ENCODE results near the gene PARVA. TPM values are rescaled to one million over a fixed set of nuclear protein-coding genes. Genes with fewer than 3 reads are reported as not detected.

The PARVA gene
- total RNA-seq, 4 donors from 2014 or later: 10.0 to 25.0 (median 14.2) TPM

GRCh38 chr11:12544986-12545775, 167.8 kb downstream of the PARVA start:
- 89 to 92% methylated on average over 13 of the region's 13 CpGs for WGBS, 2 donors
- intact Hi-C loops (cut with DNase I; ENCODE audit: low total_unique reads): no loop called here
- no peak for TF ChIP-seq POLR2A (IDR thresholded peaks at IDR 0.05)
- TF ChIP-seq, protein P1, sequence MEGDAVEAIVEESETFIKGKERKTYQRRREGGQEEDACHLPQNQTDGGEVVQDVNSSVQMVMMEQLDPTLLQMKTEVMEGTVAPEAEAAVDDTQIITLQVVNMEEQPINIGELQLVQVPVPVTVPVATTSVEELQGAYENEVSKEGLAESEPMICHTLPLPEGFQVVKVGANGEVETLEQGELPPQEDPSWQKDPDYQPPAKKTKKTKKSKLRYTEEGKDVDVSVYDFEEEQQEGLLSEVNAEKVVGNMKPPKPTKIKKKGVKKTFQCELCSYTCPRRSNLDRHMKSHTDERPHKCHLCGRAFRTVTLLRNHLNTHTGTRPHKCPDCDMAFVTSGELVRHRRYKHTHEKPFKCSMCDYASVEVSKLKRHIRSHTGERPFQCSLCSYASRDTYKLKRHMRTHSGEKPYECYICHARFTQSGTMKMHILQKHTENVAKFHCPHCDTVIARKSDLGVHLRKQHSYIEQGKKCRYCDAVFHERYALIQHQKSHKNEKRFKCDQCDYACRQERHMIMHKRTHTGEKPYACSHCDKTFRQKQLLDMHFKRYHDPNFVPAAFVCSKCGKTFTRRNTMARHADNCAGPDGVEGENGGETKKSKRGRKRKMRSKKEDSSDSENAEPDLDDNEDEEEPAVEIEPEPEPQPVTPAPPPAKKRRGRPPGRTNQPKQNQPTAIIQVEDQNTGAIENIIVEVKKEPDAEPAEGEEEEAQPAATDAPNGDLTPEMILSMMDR (IDR thresholded peaks at IDR 0.05): no peak
- H3K4me3 ChIP-seq (ENCODE audit: low read depth, poor library complexity, severe bottlenecking): no peak overlapping the region
- peak in 1 of 2 donors; percentile 65 for DNase-seq (ENCODE audit: low spot score in 2 of 2)

DNA sequence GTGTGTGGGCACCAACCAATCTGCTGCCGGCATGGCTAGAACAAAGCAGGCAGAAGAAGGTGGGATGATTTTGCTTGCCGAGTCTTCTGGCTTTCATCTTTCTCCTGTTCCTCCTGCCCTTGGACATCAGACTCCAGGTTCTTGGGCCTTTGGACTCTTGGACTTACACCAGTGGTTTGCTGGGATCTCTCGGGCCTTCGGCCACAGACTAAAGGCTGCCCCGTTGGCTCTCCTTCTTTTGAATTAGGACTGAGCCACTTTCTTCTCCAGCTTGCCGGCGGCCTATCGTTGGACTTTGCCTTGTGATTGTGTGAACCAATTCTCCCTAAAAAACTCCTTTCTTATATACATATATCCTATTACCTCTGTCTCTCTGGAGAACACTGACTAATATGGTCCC, 168.8 kb downstream of the PARVA start:
- intact Hi-C loops (cut with DNase I; ENCODE audit: low total_unique reads): no loop called here
- WGBS, 2 donors: 96 to 97% methylated on average over 8 of the region's 8 CpGs
- H3K4me3 ChIP-seq (ENCODE audit: low read depth, poor library complexity, severe bottlenecking): no peak overlapping the region
- TF ChIP-seq POLR2A (IDR thresholded peaks at IDR 0.05): no peak
- TF ChIP-seq, protein P1 (IDR thresholded peaks at IDR 0.05): no peak
- peak in 1 of 2 donors; percentile 50 for DNase-seq (ENCODE audit: low spot score in 2 of 2)

DNA sequence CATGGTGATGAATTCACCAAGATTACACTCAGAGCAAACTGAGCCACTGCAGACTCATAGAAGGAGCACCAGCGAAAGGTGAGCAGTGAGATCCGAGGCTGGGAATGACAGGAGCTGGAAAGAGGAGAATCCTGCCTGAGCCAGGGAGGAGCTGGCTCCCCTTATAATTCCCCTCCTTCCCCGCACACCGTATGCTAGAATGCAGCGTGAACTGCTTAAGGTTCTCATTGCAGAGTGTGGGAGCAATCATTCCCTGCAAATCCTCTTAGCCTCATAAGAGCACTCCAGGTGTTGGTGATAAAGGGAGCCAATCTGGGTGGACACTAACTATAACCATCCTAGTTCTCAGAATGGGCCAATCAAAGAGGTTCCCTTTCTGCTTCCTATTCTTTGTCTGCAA, 169.3 kb downstream of the PARVA start:
- peak in 1 of 2 donors; percentile 40 for DNase-seq (ENCODE audit: low spot score in 2 of 2)
- no peak for TF ChIP-seq POLR2A (IDR thresholded peaks at IDR 0.05)
- intact Hi-C loops (cut with DNase I; ENCODE audit: low total_unique reads): no loop called here
- WGBS, 2 donors: 89 to 96% methylated on average over 5 of the region's 5 CpGs
- no peak overlapping the region for H3K4me3 ChIP-seq (ENCODE audit: low read depth, poor library complexity, severe bottlenecking)

DNA sequence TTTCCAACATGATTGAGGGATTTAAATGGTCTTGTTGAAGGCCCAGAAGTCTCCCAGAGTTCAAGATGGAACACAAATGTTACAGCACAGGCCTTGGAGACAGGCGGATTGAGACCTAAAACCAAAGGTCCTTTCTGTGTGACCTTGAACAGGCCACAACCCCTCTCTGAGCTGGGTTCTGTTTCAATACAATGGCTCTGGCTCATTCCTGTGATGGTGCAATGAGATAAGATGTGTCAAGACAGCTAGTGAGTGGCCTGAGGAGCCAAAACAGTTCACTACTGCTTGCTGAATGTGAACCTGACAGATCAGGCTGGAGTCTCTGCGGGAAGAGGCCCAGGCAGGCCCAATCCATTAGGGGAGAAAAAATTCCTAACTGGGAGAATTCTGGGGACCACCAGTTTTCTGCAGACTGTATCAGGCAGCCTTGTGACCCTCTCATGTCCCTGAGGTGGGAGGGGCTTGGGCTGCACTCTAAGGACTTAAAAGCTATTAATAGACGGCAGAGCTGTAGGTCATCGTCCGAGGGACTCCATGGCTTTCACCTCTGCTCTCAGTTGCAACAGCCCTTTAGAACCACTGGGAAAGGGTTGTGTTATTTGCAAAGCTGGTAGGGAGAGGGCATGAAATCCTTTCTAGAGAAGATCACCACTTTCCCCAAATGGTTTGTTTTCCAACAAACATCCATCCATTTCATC, 170.7 kb downstream of the PARVA start:
- peak in 1 of 2 donors; percentile 40 for DNase-seq (ENCODE audit: low spot score in 2 of 2)
- TF ChIP-seq, protein P1 (IDR thresholded peaks at IDR 0.05): no peak
- TF ChIP-seq POLR2A (IDR thresholded peaks at IDR 0.05): no peak
- WGBS, 2 donors: 83 to 89% methylated on average over 5 of the region's 5 CpGs
- intact Hi-C loops (cut with DNase I; ENCODE audit: low total_unique reads): no loop called here
- H3K4me3 ChIP-seq (ENCODE audit: low read depth, poor library complexity, severe bottlenecking): no peak overlapping the region

DNA sequence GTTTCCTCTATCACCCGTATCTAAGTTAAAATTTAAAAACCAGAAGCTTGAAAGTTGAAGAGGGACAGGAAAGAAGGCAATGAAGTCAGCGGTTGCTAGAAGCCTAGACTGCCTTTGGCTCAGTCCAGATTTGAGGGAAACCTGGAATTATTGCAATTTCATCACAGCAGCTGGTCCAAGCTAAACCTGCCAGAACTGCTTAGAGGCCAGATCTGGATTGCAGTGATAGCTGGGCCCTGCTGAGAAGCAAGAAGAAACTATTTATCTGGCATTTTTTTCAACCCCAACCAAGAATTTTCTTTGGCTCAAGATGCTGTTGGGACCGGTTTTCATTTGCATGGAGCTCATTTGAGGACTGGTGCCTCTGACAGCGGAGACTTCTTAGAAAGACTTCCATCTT, 175.3 kb downstream of the PARVA start:
- intact Hi-C loops (cut with DNase I; ENCODE audit: low total_unique reads): no loop called here
- H3K4me3 ChIP-seq (ENCODE audit: low read depth, poor library complexity, severe bottlenecking): no peak overlapping the region
- 44 to 52% methylated on average over 4 of the region's 4 CpGs for WGBS, 2 donors
- no peak for TF ChIP-seq POLR2A (IDR thresholded peaks at IDR 0.05)
- DNase-seq (ENCODE audit: low spot score in 2 of 2): peak in 1 of 2 donors; percentile 40

DNA sequence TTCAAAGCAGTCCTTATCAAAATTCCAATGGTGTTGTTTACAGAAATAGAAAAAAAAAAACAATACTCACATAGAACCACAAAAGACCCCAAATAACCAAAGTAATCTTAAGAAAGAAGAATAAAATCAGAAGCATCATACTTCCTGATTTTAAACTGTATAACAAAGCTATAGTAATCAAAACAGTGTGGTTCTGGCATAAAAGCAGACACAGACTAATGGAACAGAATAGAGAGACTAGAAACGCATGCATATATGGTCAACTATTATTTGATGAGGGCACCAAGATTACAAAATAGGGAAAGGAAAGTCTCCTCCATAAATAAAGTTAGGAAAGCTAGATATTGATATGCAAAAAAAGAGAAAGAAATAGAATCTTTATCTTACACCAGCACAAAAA, 176.8 kb downstream of the PARVA start:
- WGBS, 2 donors: 0 to 3% methylated on average over 1 of the region's 1 CpG
- DNase-seq (ENCODE audit: low spot score in 2 of 2): no peak
- H3K4me3 ChIP-seq (ENCODE audit: low read depth, poor library complexity, severe bottlenecking): no peak overlapping the region
- TF ChIP-seq, protein P1 (IDR thresholded peaks at IDR 0.05): no peak
- no peak for TF ChIP-seq POLR2A (IDR thresholded peaks at IDR 0.05)
- intact Hi-C loops (cut with DNase I; ENCODE audit: low total_unique reads): no loop called here

Measured in lower leg skin (tissue), 4 donors.